RWPE2 (cell line): ENCODE results near the gene TMEM108.

Experiments
- ATAC-seq: fragments of 200-7000 bp; cut with Tn5 transposase; 3 replicates; pipeline ENCODE4 v1.9.1; 2021; ENCODE audit warnings: low read depth
- DNase-seq: peaks from one replicate; pipeline ENCODE4 v3.0.0-alpha.2; 2020; ENCODE audit warnings: low spot score
- H3K27ac ChIP-seq: fragments of 450-650 bp; 2 replicates; pipeline ENCODE4 v1.5.1; 2017; ENCODE audit warnings: mild to moderate bottlenecking; ENCODE audit not compliant: poor library complexity, severe bottlenecking
- H3K27me3 ChIP-seq: fragments of 250-450 bp; sonication (Bioruptor Pico); 2 replicates; pipeline ENCODE4 v1.5.1; 2021; ENCODE audit warnings: mild to moderate bottlenecking, moderate library complexity; ENCODE audit not compliant: insufficient read depth, poor library complexity, severe bottlenecking
- H3K36me3 ChIP-seq: fragments of 250-450 bp; sonication (Bioruptor Pico); 2 replicates; pipeline ENCODE4 v1.5.1; 2020; ENCODE audit warnings: low read depth, mild to moderate bottlenecking, moderate library complexity
- H3K4me1 ChIP-seq: fragments of 250-450 bp; sonication (Bioruptor Pico); 2 replicates; pipeline ENCODE4 v1.5.1; 2021; ENCODE audit warnings: mild to moderate bottlenecking, moderate library complexity; ENCODE audit not compliant: insufficient read depth, poor library complexity, severe bottlenecking
- H3K4me3 ChIP-seq: fragments of 250-450 bp; sonication (Bioruptor Pico); 2 replicates; pipeline ENCODE4 v1.5.1; 2021; ENCODE audit warnings: mild to moderate bottlenecking, moderate library complexity; ENCODE audit not compliant: severe bottlenecking
- H3K9me3 ChIP-seq: fragments of 250-450 bp; sonication (Bioruptor Pico); 2 replicates; pipeline ENCODE4 v1.5.1; 2021; ENCODE audit warnings: mild to moderate bottlenecking, moderate library complexity; ENCODE audit not compliant: severe bottlenecking
- TF ChIP-seq, protein P1 (sequence below): fragments of 450-650 bp; IDR thresholded peaks from one replicate; pipeline ENCODE4 v1.5.1; 2017; ENCODE audit warnings: mild to moderate bottlenecking, moderate library complexity; ENCODE audit not compliant: poor library complexity, severe bottlenecking

The TMEM108 gene

GRCh38 chr3:133388696-133389395, 350.7 kb downstream of the TMEM108 start:
- no peaks in the 10 kb centered on the region for H3K9me3 ChIP-seq
- H3K27ac ChIP-seq: no peak overlapping the region
- no peaks in the 10 kb centered on the region for H3K27me3 ChIP-seq
- ATAC-seq (no peak), DNase-seq (no peak)
- H3K4me3 ChIP-seq: no peak overlapping the region
- no peaks in the 10 kb centered on the region for H3K36me3 ChIP-seq
- TF ChIP-seq, protein P1, sequence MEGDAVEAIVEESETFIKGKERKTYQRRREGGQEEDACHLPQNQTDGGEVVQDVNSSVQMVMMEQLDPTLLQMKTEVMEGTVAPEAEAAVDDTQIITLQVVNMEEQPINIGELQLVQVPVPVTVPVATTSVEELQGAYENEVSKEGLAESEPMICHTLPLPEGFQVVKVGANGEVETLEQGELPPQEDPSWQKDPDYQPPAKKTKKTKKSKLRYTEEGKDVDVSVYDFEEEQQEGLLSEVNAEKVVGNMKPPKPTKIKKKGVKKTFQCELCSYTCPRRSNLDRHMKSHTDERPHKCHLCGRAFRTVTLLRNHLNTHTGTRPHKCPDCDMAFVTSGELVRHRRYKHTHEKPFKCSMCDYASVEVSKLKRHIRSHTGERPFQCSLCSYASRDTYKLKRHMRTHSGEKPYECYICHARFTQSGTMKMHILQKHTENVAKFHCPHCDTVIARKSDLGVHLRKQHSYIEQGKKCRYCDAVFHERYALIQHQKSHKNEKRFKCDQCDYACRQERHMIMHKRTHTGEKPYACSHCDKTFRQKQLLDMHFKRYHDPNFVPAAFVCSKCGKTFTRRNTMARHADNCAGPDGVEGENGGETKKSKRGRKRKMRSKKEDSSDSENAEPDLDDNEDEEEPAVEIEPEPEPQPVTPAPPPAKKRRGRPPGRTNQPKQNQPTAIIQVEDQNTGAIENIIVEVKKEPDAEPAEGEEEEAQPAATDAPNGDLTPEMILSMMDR: no peak
- H3K4me1 ChIP-seq: peaks cover 3% of the 10 kb centered on the region

DNA sequence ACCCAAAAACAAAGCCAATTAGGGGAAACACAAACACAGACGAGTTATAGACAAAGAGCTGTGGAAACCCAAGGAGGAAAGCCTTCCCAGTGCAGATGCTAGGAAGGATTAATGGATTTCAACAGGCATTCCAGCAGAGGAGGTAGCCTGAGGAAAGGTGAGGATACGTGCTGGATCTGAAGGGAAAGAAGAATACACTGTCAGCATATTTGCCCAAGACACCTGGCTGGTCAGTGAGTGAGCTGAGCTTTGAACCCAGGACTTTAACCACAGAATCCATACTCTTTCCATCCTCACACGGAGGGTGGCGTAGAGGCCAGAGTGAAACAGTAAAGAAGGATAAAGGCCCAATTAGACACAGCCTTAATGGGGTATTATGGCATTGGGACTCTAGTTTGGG, 352.5 kb downstream of the TMEM108 start:
- ATAC-seq (no peak), DNase-seq (no peak)
- H3K4me3 ChIP-seq: no peak overlapping the region
- no peaks in the 10 kb centered on the region for H3K36me3 ChIP-seq
- H3K9me3 ChIP-seq: no peaks in the 10 kb centered on the region
- no peaks in the 10 kb centered on the region for H3K27me3 ChIP-seq
- H3K4me1 ChIP-seq: no peaks in the 10 kb centered on the region
- H3K27ac ChIP-seq: no peak overlapping the region
- TF ChIP-seq, protein P1: no peak

DNA sequence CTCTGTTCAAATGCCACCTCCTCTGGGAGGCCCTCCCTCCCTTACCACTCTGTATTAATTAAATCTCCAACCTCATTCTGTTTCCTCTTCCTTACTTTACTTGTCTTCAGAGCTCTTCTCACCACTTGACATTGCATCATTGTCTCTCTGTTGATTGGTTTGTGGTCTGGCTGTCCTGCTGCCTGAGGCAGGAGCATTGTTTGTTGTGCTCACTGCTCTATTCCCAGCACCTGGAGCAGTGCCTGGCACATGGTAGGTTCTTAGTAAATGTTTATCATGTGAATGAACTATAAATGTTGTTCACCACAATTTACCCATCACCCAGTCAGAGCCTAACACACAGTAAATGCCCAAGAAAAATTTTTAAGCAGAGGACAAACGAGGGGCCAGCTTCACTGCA, 355.0 kb downstream of the TMEM108 start:
- H3K4me3 ChIP-seq: no peak overlapping the region
- H3K4me1 ChIP-seq: no peaks in the 10 kb centered on the region
- no peak for ATAC-seq
- no peaks in the 10 kb centered on the region for H3K36me3 ChIP-seq
- TF ChIP-seq, protein P1: no peak
- no peak for DNase-seq
- no peaks in the 10 kb centered on the region for H3K9me3 ChIP-seq
- no peak overlapping the region for H3K27ac ChIP-seq
- no peaks in the 10 kb centered on the region for H3K27me3 ChIP-seq

DNA sequence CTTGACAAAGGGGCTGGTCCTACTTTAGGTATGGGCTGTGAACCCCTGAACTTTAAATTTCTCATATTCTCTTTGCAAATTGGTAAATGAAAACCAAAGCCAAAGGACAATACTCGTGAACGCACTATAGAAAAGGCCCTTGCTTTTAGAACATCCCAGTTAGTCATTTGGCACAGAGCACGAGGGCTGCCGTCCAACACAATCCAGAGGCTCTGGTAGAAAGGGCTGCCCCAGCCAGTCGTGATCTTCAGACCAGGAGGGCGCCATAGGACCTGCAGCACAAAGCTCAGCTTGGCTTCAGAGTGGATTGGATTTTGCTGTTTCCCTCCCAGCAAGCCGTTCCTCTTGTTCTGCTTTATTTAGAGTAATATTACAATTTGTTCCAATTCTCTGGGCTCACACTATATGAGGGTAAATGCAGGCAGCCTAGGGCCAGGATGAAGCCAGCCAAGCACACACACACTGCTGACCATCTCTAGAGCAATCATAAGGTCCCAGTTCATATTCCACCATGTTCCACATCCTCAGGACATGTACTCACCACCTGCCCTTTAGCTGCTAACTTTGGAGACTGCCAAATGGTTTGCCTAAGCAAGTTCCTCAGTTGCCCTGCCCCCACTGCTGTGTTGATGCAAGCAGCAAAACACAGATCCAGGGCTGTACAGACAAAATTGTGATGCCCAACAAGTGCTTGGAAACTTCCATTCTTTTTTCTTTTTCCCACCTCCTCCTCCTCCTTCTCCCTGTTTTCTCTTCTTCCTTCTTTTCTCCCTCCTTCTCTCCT, 355.7 kb downstream of the TMEM108 start:
- Histone ChIP-seq H3K9me3 (no peaks in the 10 kb centered on the region), H3K27me3 (no peaks in the 10 kb centered on the region)

More for the DNA sequence above, 355.7 kb downstream of the TMEM108 start:
- ATAC-seq: no peak
- H3K4me3 ChIP-seq: no peak overlapping the region
- TF ChIP-seq, protein P1: no peak
- no peak overlapping the region for H3K27ac ChIP-seq
- no peaks in the 10 kb centered on the region for H3K4me1 ChIP-seq
- no peaks in the 10 kb centered on the region for H3K36me3 ChIP-seq
- DNase-seq: no peak
